Testis (tissue), 3 donors: ENCODE results near the gene NANOS3. TPM values are rescaled to one million over a fixed set of nuclear protein-coding genes. Genes with fewer than 3 reads are reported as not detected.
A peak's percentile ranks its signal among the peaks of the same experiment; 100 is the strongest.

Experiments used
- DNase-seq: peaks from one replicate; pipeline ENCODE4 v3.0.0-alpha.2; 2019
- H3K27ac ChIP-seq, 2 donors: fragments of 200-600 bp; sonication (generic); one replicate each; pipeline ENCODE4 v1.5.1; 2019
- H3K27me3 ChIP-seq: fragments of 200-600 bp; sonication (generic); one replicate; pipeline ENCODE4 v1.5.1; 2019
- H3K36me3 ChIP-seq: fragments of 200-600 bp; sonication (generic); one replicate; pipeline ENCODE4 v1.5.1; 2017; ENCODE audit warnings: low read depth; ENCODE audit errors: missing control alignments
- H3K4me1 ChIP-seq: fragments of 200-600 bp; sonication (generic); one replicate; pipeline ENCODE4 v1.5.1; 2019
- H3K4me3 ChIP-seq, 2 donors: fragments of 200-600 bp; sonication (generic); one replicate each; pipeline ENCODE4 v1.5.1; 2017 to 2019
- H3K9me3 ChIP-seq: fragments of 200-600 bp; sonication (generic); one replicate; pipeline ENCODE4 v1.5.1; 2017
- CTCF ChIP-seq, 3 experiments: fragments of 450-650 bp in 2 of 3; fragments of 200-600 bp in 1 of 3; sonication (generic) in 1 of 3; IDR thresholded peaks; one replicate each; pipeline ENCODE4 v1.5.1; 2016 to 2019; ENCODE audit warnings: antibody characterized with exemption in 3 of 3, mild to moderate bottlenecking in 2 of 3, moderate library complexity in 1 of 3
- POLR2A ChIP-seq: fragments of 450-650 bp; IDR thresholded peaks from one replicate; pipeline ENCODE4 v1.6.1; 2017; ENCODE audit warnings: antibody characterized with exemption, mild to moderate bottlenecking, moderate library complexity
- WGBS, 2 donors: methylation state at CpG; one replicate each; pipeline ENCODE4 v1.1.5; 2018; 5-methylcytosine and 5-hydroxymethylcytosine counted together
- intact Hi-C: fragments of 100-400 bp; cut with DNase I; formaldehyde crosslinking; loops from one replicate; pipeline ENCODE4 v1.15.1; 2023; ENCODE audit warnings: low total_unique reads
- polyA plus RNA-seq: library from polyadenylated mRNA; stranded (reverse); fragments of 350-450 nt; fragmentation: Illumina TruSeq; extraction: RNeasy Lipid Tissue Mini Kit (QIAGEN cat#74804); gene quantifications from one replicate; pipeline ENCODE4 v1.2.3, GENCODE V29; 2014; ENCODE audit warnings: low read depth, low replicate concordance; ENCODE audit not compliant: insufficient read depth
- total RNA-seq, 2 donors: library from RNA; depleted of rRNA; stranded (reverse); fragments of >200 nt; gene quantifications; one replicate each; pipeline ENCODE4 v1.2.3, GENCODE V29; 2016

NANOS3 gene
- total and polyA plus RNA-seq, 3 donors from 2014 or later: 9.3 to 18.6 (median 14.5) TPM

- Histone ChIP-seq H3K27me3 (no peaks in the 10 kb centered on the region), H3K4me3 (no peak overlapping the region), H3K36me3 (no peaks in the 10 kb centered on the region), H3K9me3 (no peaks in the 10 kb centered on the region), H3K4me1 (no peaks in the 10 kb centered on the region), H3K27ac (no peak overlapping the region)
- DNase-seq: no peak
- WGBS, 2 donors: 94 to 95% methylated on average over 12 to 17 of the region's 17 CpGs
- TF ChIP-seq CTCF (IDR thresholded peaks at IDR 0.05) (no peak), POLR2A (no peak)
- intact Hi-C loops: no loop called here
Measured at GRCh38 chr19:13913352-13913751, 36.4 kb downstream of the NANOS3 start.

- no peak overlapping the region for H3K27ac ChIP-seq
- no peak overlapping the region for H3K4me3 ChIP-seq
- no peaks in the 10 kb centered on the region for H3K9me3 ChIP-seq
- no peak for TF ChIP-seq POLR2A
- no peak for TF ChIP-seq CTCF (IDR thresholded peaks at IDR 0.05)
- H3K36me3 ChIP-seq: no peaks in the 10 kb centered on the region
- intact Hi-C loops: no loop called here
- H3K27me3 ChIP-seq: no peaks in the 10 kb centered on the region
- DNase-seq: no peak
- 71 to 75% methylated on average over 3 of the region's 3 CpGs for WGBS, 2 donors
- H3K4me1 ChIP-seq: no peaks in the 10 kb centered on the region
Measured at GRCh38 chr19:13914777-13915176, 37.8 kb downstream of the NANOS3 start.

- DNase-seq: peak; percentile 61
- H3K4me3 ChIP-seq: no peak overlapping the region
- no peaks in the 10 kb centered on the region for H3K4me1 ChIP-seq
- no peaks in the 10 kb centered on the region for H3K27me3 ChIP-seq
- H3K9me3 ChIP-seq: no peaks in the 10 kb centered on the region
- intact Hi-C loops: no loop called here
- H3K27ac ChIP-seq: peak overlapping the region in 1 of 2 donors; percentile 1
- TF ChIP-seq POLR2A: no peak
- no peak for TF ChIP-seq CTCF (IDR thresholded peaks at IDR 0.05)
- H3K36me3 ChIP-seq: no peaks in the 10 kb centered on the region
- 48 to 66% methylated on average over 14 of the region's 14 CpGs for WGBS, 2 donors
Measured at GRCh38 chr19:13917888-13918406, 41.0 kb downstream of the NANOS3 start.

GRCh38 chr19:13918726-13919411 lies 41.9 kb downstream of the NANOS3 start:
- intact Hi-C loops: no loop called here
- H3K36me3 ChIP-seq: no peaks in the 10 kb centered on the region

More at GRCh38 chr19:13918726-13919411, 41.9 kb downstream of the NANOS3 start:
- peak overlapping the region in 1 of 2 donors; percentile 23 for H3K4me3 ChIP-seq
- no peaks in the 10 kb centered on the region for H3K4me1 ChIP-seq
- H3K27ac ChIP-seq: no peak overlapping the region
- no peaks in the 10 kb centered on the region for H3K9me3 ChIP-seq
- TF ChIP-seq CTCF (IDR thresholded peaks at IDR 0.05) (no peak), POLR2A (no peak)
- DNase-seq: no peak
- WGBS, 2 donors: 71 to 73% methylated on average over 7 to 33 of the region's 34 CpGs
- H3K27me3 ChIP-seq: no peaks in the 10 kb centered on the region
